ENCODE results near the gene SOSTDC1. TPM values are rescaled to one million over a fixed set of nuclear protein-coding genes. Genes with fewer than 3 reads are reported as not detected.

Gene SOSTDC1
- total RNA-seq, 4 donors from 2014 or later = 1.5 to 23.2 (median 4.0) TPM

Small RNA genes within 50 kb of the gene (small RNA-seq; reads per million reads assigned to genes)
- 0 reads per million in 4 donors for gene AC005014.3

Other genes starting within 250 kb of the SOSTDC1 start
- gene CRPPA, start 44.2 kb downstream of the SOSTDC1 start, total RNA-seq = 1 to 10 TPM in 3 of 4 donors, under 1 TPM in 1; 0.80 to 2.6 (median 1.8) TPM
- gene LRRC72, start 61.1 kb upstream of the SOSTDC1 start, total RNA-seq = not detected
- 10 to 100 TPM in 2 of 4 donors, 1 to 10 TPM in 1, under 1 TPM in 1; 0.75 to 22.5 (median 12.0) TPM for gene ANKMY2, start 180.0 kb upstream of the SOSTDC1 start, total RNA-seq
- gene BZW2, start 180.4 kb upstream of the SOSTDC1 start, total RNA-seq = 100 to 1,000 TPM in 1 of 4 donors, 10 to 100 TPM in 3; 16.1 to 135 (median 70.9) TPM

Measured in transverse colon (tissue), 4 donors.